Measurements from ENCODE around the gene WNT11. TPM values are rescaled to one million over a fixed set of nuclear protein-coding genes. Genes with fewer than 3 reads are reported as not detected.

WNT11 gene
- total and polyA plus RNA-seq, 2 of the 13 experiments (the other 11 are each of a cell fraction or from before 2014, with no cell fraction given): 0.34 to 0.66 TPM

DNA sequence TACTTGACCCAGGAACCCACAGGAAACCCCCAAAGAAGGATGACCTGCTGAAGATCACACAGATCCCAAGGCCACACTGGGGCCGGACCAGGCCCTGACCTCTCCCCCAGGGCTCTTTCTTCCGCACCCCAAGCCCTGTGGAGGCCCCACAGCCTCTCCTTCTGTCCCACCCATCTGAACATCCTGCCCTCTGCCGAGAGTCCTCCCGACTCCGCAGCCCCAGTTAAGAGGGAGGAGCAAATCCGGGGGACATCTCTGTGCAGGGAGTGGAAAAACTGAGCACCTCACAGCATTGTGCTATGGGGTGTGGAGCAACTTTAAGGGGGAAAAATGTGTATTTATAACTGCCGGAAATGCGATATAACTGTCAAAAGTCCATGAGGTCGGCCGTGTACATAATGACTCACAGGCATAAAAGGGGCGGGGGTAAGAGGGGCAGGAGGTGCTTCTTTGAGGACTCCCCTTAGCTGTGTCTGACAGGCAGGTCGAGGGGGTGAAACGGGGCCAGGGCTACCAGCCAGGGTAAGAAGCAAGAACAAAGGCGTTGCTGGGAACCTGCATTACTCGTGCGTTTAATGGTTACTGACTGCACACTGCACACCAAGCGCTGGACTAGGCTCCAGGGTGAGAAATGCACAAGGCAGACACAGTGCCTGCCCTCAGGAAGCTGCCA lies 57.2 kb downstream of the WNT11 start (continued):
- TF ChIP-seq, protein P1, sequence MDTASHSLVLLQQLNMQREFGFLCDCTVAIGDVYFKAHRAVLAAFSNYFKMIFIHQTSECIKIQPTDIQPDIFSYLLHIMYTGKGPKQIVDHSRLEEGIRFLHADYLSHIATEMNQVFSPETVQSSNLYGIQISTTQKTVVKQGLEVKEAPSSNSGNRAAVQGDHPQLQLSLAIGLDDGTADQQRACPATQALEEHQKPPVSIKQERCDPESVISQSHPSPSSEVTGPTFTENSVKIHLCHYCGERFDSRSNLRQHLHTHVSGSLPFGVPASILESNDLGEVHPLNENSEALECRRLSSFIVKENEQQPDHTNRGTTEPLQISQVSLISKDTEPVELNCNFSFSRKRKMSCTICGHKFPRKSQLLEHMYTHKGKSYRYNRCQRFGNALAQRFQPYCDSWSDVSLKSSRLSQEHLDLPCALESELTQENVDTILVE (CRISPR knock-in tag; IDR thresholded peaks at IDR 0.05): no peak
- TF ChIP-seq, protein P2, sequence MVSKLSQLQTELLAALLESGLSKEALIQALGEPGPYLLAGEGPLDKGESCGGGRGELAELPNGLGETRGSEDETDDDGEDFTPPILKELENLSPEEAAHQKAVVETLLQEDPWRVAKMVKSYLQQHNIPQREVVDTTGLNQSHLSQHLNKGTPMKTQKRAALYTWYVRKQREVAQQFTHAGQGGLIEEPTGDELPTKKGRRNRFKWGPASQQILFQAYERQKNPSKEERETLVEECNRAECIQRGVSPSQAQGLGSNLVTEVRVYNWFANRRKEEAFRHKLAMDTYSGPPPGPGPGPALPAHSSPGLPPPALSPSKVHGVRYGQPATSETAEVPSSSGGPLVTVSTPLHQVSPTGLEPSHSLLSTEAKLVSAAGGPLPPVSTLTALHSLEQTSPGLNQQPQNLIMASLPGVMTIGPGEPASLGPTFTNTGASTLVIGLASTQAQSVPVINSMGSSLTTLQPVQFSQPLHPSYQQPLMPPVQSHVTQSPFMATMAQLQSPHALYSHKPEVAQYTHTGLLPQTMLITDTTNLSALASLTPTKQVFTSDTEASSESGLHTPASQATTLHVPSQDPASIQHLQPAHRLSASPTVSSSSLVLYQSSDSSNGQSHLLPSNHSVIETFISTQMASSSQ (IDR thresholded peaks at IDR 0.05; ENCODE audit: low read depth): no peak
- TF ChIP-seq, protein P2 (CRISPR knock-in tag; IDR thresholded peaks at IDR 0.05; ENCODE audit: borderline replicate concordance): no peak
- TF ChIP-seq ZNF713 (CRISPR knock-in tag; IDR thresholded peaks at IDR 0.05): no peak
- no peak for TF ChIP-seq ZNF678 (CRISPR knock-in tag; IDR thresholded peaks at IDR 0.05)
- TF ChIP-seq FOXM1 (CRISPR knock-in tag; IDR thresholded peaks at IDR 0.05): no peak
- TF ChIP-seq ZNF44 (CRISPR knock-in tag; IDR thresholded peaks at IDR 0.05): no peak
- TF ChIP-seq NKX3-1 (CRISPR knock-in tag; IDR thresholded peaks at IDR 0.05): no peak
- TF ChIP-seq, protein P3, sequence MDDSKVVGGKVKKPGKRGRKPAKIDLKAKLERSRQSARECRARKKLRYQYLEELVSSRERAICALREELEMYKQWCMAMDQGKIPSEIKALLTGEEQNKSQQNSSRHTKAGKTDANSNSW (CRISPR knock-in tag; IDR thresholded peaks at IDR 0.05; ENCODE audit: borderline replicate concordance): no peak
- TF ChIP-seq SNAPC2 (CRISPR knock-in tag; IDR thresholded peaks at IDR 0.05): no peak
- TF ChIP-seq ZNF546 (CRISPR knock-in tag; conservative IDR thresholded peaks at IDR 0.05): no peak
- TF ChIP-seq, protein P4, sequence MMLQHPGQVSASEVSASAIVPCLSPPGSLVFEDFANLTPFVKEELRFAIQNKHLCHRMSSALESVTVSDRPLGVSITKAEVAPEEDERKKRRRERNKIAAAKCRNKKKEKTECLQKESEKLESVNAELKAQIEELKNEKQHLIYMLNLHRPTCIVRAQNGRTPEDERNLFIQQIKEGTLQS (CRISPR knock-in tag; IDR thresholded peaks at IDR 0.05): peak; percentile 56
- TF ChIP-seq CHCHD3 (CRISPR knock-in tag; IDR thresholded peaks at IDR 0.05): no peak
- TF ChIP-seq XRCC5 (optimal IDR thresholded peaks at IDR 0.05; ENCODE audit: low read length): peak; percentile 20
- no peak for TF ChIP-seq GABPA (IDR thresholded peaks at IDR 0.05; ENCODE audit: low read depth, low read length)
- TF ChIP-seq GABPA (CRISPR knock-in tag; IDR thresholded peaks at IDR 0.05; ENCODE audit: low read depth): peak; percentile 58
- TF ChIP-seq EP300 (IDR thresholded peaks at IDR 0.05; ENCODE audit: low read depth in 2 of 2, low read length in 2 of 2): 0 out of 4 replicates have a peak, but pooled peaks have one; percentile 36 to 39
- peak; percentile 19; the same call in 1 of the 2 replicates for TF ChIP-seq EP300 (CRISPR knock-in tag; IDR thresholded peaks at IDR 0.05; ENCODE audit: borderline replicate concordance)
- TF ChIP-seq ZNF616 (CRISPR knock-in tag; IDR thresholded peaks at IDR 0.05; ENCODE audit: low read depth): no peak
- TF ChIP-seq PAWR (CRISPR knock-in tag; IDR thresholded peaks at IDR 0.05; ENCODE audit: borderline replicate concordance): no peak
- TF ChIP-seq ZFP90 (CRISPR knock-in tag; IDR thresholded peaks at IDR 0.05; ENCODE audit: borderline replicate concordance): no peak
- TF ChIP-seq, protein P5, sequence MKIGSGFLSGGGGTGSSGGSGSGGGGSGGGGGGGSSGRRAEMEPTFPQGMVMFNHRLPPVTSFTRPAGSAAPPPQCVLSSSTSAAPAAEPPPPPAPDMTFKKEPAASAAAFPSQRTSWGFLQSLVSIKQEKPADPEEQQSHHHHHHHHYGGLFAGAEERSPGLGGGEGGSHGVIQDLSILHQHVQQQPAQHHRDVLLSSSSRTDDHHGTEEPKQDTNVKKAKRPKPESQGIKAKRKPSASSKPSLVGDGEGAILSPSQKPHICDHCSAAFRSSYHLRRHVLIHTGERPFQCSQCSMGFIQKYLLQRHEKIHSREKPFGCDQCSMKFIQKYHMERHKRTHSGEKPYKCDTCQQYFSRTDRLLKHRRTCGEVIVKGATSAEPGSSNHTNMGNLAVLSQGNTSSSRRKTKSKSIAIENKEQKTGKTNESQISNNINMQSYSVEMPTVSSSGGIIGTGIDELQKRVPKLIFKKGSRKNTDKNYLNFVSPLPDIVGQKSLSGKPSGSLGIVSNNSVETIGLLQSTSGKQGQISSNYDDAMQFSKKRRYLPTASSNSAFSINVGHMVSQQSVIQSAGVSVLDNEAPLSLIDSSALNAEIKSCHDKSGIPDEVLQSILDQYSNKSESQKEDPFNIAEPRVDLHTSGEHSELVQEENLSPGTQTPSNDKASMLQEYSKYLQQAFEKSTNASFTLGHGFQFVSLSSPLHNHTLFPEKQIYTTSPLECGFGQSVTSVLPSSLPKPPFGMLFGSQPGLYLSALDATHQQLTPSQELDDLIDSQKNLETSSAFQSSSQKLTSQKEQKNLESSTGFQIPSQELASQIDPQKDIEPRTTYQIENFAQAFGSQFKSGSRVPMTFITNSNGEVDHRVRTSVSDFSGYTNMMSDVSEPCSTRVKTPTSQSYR (CRISPR knock-in tag; IDR thresholded peaks at IDR 0.05; ENCODE audit: borderline replicate concordance): no peak
- no peak for TF ChIP-seq HDAC1 (CRISPR knock-in tag; IDR thresholded peaks at IDR 0.05)
